ENCODE results near the gene NUP214. TPM values are rescaled to one million over a fixed set of nuclear protein-coding genes. Genes with fewer than 3 reads are reported as not detected.

Gene NUP214
- polyA plus RNA-seq, 1 experiment, result 6.3 TPM

DNA sequence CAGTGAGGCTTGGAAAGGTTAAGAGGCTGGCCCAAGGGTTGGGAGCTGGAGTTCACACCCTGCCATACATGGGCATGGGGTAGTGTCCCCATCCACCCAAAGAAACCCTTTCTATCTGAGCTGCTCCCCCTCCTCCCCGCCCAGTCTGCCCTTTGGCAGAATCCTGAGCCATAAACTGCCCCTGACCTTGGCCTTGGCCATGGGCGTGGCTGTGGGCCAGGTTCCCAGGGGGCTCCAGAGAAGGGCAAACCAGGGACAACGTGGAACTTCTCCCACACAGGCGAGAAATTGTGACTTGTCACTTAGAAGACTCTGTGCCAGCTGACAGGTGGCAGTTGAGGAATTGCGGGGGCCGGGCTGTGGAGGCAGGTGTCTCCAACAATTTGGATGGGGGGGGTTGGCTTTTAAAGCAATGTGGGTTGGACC is 146.1 kb downstream of the NUP214 start:
- no peak for DNase-seq (ENCODE audit: low read depth)
- ChIA-PET POLR2A (no interaction called here), CTCF (interaction anchor here (0.6 to 0.8 kb wide), 3 partner anchors 21 to 93 kb away, joined by 4 to 5 read pairs (median 4); no protein-coding TSS in a partner anchor)

DNA sequence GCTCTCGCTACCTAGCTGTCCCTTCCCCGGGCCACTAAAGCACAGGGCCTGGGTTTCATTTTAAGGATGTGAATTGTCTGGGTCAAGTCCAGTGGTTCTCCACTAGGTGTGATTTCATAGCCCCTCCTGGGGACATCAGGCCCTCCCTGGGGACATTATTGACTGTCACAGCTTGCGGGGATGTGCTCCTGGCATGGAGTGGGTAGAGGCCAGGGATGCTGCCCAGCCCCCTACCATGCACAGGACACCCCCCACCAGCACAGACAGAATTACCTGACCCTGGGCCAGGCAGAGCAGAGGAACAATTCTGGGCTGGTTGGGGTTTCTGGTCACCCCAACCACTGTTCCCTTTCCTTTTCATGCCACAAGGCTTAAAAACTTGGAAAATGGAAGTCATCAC is 146.8 kb downstream of the NUP214 start:
- Histone ChIP-seq H3K36me3 (ENCODE audit: control insufficient read depth, insufficient read depth, low read length) (no peaks in the 10 kb centered on the region), H3K4me3 (ENCODE audit: low read depth, low read length) (no peak overlapping the region), H3K27me3 (ENCODE audit: control insufficient read depth, insufficient read depth, low read length) (peaks cover 6% of the 10 kb centered on the region; the same call in 1 of the 2 replicates)
- no peak for DNase-seq (ENCODE audit: low read depth)
- ChIA-PET POLR2A (no interaction called here), CTCF (interaction anchor here (0.6 to 0.8 kb wide), 3 partner anchors 22 to 94 kb away, joined by 4 to 5 read pairs (median 4); no protein-coding TSS in a partner anchor)
- TF ChIP-seq, protein P1, sequence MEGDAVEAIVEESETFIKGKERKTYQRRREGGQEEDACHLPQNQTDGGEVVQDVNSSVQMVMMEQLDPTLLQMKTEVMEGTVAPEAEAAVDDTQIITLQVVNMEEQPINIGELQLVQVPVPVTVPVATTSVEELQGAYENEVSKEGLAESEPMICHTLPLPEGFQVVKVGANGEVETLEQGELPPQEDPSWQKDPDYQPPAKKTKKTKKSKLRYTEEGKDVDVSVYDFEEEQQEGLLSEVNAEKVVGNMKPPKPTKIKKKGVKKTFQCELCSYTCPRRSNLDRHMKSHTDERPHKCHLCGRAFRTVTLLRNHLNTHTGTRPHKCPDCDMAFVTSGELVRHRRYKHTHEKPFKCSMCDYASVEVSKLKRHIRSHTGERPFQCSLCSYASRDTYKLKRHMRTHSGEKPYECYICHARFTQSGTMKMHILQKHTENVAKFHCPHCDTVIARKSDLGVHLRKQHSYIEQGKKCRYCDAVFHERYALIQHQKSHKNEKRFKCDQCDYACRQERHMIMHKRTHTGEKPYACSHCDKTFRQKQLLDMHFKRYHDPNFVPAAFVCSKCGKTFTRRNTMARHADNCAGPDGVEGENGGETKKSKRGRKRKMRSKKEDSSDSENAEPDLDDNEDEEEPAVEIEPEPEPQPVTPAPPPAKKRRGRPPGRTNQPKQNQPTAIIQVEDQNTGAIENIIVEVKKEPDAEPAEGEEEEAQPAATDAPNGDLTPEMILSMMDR (IDR thresholded peaks at IDR 0.05; ENCODE audit: insufficient read depth, low read depth, low read length), result no peak

More for the DNA sequence above, 146.1 kb downstream of the NUP214 start:
- H3K4me3 ChIP-seq (ENCODE audit: low read depth, low read length), result no peak overlapping the region
- H3K27me3 ChIP-seq (ENCODE audit: control insufficient read depth, insufficient read depth, low read length), result peaks cover 6% of the 10 kb centered on the region; the same call in 1 of the 2 replicates
- no peaks in the 10 kb centered on the region for H3K36me3 ChIP-seq (ENCODE audit: control insufficient read depth, insufficient read depth, low read length)
- TF ChIP-seq, protein P1 (IDR thresholded peaks at IDR 0.05; ENCODE audit: insufficient read depth, low read depth, low read length), result no peak

DNA sequence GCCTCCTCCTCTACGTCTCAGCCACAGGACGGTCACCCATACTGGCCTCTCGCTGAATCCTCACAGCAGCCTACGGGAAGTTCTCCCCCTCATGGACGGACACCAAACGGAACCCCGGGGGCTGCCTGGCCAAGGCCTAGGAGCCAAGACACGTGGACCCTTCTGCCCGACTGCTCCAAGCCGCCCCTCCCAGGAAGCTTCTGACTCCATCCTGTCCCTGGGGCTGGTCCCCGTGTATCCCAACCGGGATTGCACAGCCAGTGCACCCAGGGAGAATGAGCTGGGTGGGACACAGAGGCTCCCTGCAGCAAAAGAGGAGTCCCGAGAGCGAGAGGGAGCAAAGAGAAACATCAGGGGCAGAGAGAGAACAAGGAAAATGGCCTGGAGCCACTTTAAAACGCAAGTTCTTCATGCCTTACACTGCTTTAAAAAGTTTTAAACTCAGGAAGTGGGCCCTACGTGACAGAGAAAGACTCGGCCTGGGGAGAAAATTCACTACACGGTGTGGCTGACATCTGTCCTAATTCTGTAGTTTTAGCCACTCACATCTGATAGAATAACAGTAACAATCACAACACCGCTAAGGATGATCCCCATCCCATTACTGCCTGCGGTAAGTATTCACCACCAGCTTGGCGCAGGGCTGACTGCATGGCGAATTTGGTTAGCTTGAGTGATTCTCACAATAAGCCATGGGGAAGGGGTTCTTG is 147.9 kb downstream of the NUP214 start:
- no peak for DNase-seq (ENCODE audit: low read depth)
- CTCF ChIA-PET, result interaction anchor here (0.6 kb wide), 1 partner anchor 162 kb away, joined by 4 read pairs; no protein-coding TSS in a partner anchor
- Histone ChIP-seq H3K36me3 (ENCODE audit: control insufficient read depth, insufficient read depth, low read length) (no peaks in the 10 kb centered on the region), H3K4me3 (ENCODE audit: low read depth, low read length) (no peak overlapping the region), H3K27me3 (ENCODE audit: control insufficient read depth, insufficient read depth, low read length) (peaks cover 6% of the 10 kb centered on the region; the same call in 1 of the 2 replicates)
- TF ChIP-seq, protein P1 (IDR thresholded peaks at IDR 0.05; ENCODE audit: insufficient read depth, low read depth, low read length), result no peak
- POLR2A ChIA-PET, result no interaction called here

DNA sequence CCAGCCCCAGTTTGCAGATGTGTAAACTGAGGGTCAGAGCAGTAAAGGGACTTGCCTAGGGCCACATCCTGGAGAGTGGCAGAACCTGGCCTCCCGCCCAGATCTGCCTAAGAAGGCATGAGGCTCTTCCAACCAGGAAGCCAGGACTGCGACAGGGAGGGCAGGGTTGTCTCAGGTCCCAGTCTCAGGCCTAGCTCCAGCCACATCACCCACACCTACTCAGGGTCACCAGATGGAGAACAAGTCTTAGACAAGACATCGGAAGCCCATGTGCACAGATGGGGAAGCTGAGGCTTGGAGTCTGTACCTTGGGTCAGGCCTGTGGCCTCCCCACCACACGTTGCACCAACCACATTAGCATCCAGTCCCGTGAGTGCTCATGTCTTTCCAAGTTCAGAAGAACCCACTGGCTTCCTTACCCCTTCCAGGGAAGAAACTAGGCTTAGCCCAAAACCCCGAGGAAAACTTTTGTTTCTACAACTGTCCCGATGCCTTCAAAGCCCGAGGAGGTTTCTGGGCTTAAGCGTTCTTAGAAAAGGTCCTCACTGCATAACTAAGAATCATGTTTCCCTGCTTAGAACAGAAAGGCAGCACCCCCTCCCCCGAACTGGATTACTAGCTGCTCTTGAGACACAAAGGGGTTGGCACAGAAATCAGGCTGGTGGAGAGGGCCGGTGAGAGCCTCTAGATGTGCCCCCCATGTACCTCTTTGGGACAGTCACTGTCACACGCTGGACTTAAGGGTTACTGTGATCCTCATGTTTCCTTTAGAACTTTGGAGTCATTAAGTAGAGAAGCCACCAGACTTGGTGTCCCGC is 148.7 kb downstream of the NUP214 start:
- ChIA-PET CTCF (no interaction called here), POLR2A (no interaction called here)
- H3K36me3 ChIP-seq (ENCODE audit: control insufficient read depth, insufficient read depth, low read length), result no peaks in the 10 kb centered on the region
- H3K27me3 ChIP-seq (ENCODE audit: control insufficient read depth, insufficient read depth, low read length), result peaks cover 6% of the 10 kb centered on the region; the same call in 1 of the 2 replicates
- TF ChIP-seq, protein P1 (IDR thresholded peaks at IDR 0.05; ENCODE audit: insufficient read depth, low read depth, low read length), result no peak
- DNase-seq (ENCODE audit: low read depth), result no peak
- no peak overlapping the region for H3K4me3 ChIP-seq (ENCODE audit: low read depth, low read length)

All from BJ (cell line).